ENCODE data around the gene HS3ST6. TPM values are rescaled to one million over a fixed set of nuclear protein-coding genes. Genes with fewer than 3 reads are reported as not detected.

Gene HS3ST6
- total RNA-seq, 3 donors from 2014 or later: 2.5 to 3.1 (median 2.6) TPM

- ATAC-seq (no peak), DNase-seq (peak in 1 of 3 donors; percentile 32)
- Histone ChIP-seq H3K9me3 (no peaks in the 10 kb centered on the region), H3K36me3 (ENCODE audit: low read depth) (no peaks in the 10 kb centered on the region), H3K4me1 (ENCODE audit: low read depth) (peaks cover 39% of the 10 kb centered on the region), H3K4me3 (no peak overlapping the region)
- no peak for TF ChIP-seq CTCF (IDR thresholded peaks at IDR 0.05)
- intact Hi-C loops (cut with DNase I, micrococcal nuclease): no loop called here
Measured at GRCh38 chr16:1938910-1939309, 20.7 kb upstream of the HS3ST6 start.

GRCh38 chr16:1938316-1938715 lies 20.1 kb upstream of the HS3ST6 start:
- DNase-seq (peak in 1 of 3 donors; percentile 25), ATAC-seq (no peak)
- Histone ChIP-seq H3K4me3 (no peak overlapping the region), H3K4me1 (ENCODE audit: low read depth) (peaks cover 35% of the 10 kb centered on the region), H3K36me3 (ENCODE audit: low read depth) (no peaks in the 10 kb centered on the region), H3K9me3 (no peaks in the 10 kb centered on the region)
- intact Hi-C loops (cut with DNase I, micrococcal nuclease): no loop called here
- no peak for TF ChIP-seq CTCF (IDR thresholded peaks at IDR 0.05)

- ATAC-seq (no peak), DNase-seq (no peak)
- H3K4me1 ChIP-seq (ENCODE audit: low read depth): peaks cover 31% of the 10 kb centered on the region
- no peak for TF ChIP-seq CTCF (IDR thresholded peaks at IDR 0.05)
- H3K9me3 ChIP-seq: no peaks in the 10 kb centered on the region
- intact Hi-C loops (cut with DNase I, micrococcal nuclease): no loop called here
- no peaks in the 10 kb centered on the region for H3K36me3 ChIP-seq (ENCODE audit: low read depth)
- no peak overlapping the region for H3K4me3 ChIP-seq
Measured at GRCh38 chr16:1936945-1937479, 18.8 kb upstream of the HS3ST6 start.

- DNase-seq (peak in 1 of 3 donors; percentile 29), ATAC-seq (no peak)
- H3K36me3 ChIP-seq (ENCODE audit: low read depth): no peaks in the 10 kb centered on the region
- TF ChIP-seq CTCF (IDR thresholded peaks at IDR 0.05): no peak
- no peaks in the 10 kb centered on the region for H3K9me3 ChIP-seq
- no peak overlapping the region for H3K4me3 ChIP-seq
- H3K4me1 ChIP-seq (ENCODE audit: low read depth): peaks cover 13% of the 10 kb centered on the region
- intact Hi-C loops (cut with DNase I, micrococcal nuclease): no loop called here
Measured at GRCh38 chr16:1933097-1933661, 15.0 kb upstream of the HS3ST6 start.

- ATAC-seq (peak; percentile 67), DNase-seq (peak in 2 of 3 donors; percentile 61 to 69)
- Histone ChIP-seq H3K36me3 (ENCODE audit: low read depth) (no peaks in the 10 kb centered on the region), H3K4me1 (ENCODE audit: low read depth) (peaks cover 13% of the 10 kb centered on the region), H3K4me3 (no peak overlapping the region), H3K9me3 (no peaks in the 10 kb centered on the region)
- intact Hi-C loops (cut with DNase I, micrococcal nuclease): no loop called here
- TF ChIP-seq CTCF (IDR thresholded peaks at IDR 0.05): no peak
Measured at GRCh38 chr16:1932050-1933028, 14.1 kb upstream of the HS3ST6 start.
